ENCODE results near the gene LPAR2.
"Not testable (repeated sequence)": the region's sequence is repeated elsewhere in the genome, so short reads cannot be mapped to it uniquely, and the experiment has no call there.

LPAR2 gene

GRCh38 chr19:19670070-19670551, 42.1 kb upstream of the LPAR2 start:
- no peak overlapping the region for H2BK15ac ChIP-seq (ENCODE audit: low read length)
- no peak overlapping the region for H3K27ac ChIP-seq (replicated peaks; ENCODE audit: low read length)
- H3K27me3 ChIP-seq (ENCODE audit: control insufficient read depth in 3 of 3, insufficient read depth in 3 of 3, low read depth in 1 of 3, low read length in 3 of 3): no peaks in the 10 kb centered on the region
- H3K79me1 ChIP-seq (ENCODE audit: low read depth, low read length): peaks cover 6% of the 10 kb centered on the region
- H3K36me3 ChIP-seq (replicated peaks in 1 of 2; ENCODE audit: control insufficient read depth in 2 of 2, insufficient read depth in 2 of 2, low read length in 2 of 2): peaks cover 0 to 42% of the 10 kb centered on the region in 2 donors
- no peak overlapping the region for H3K9ac ChIP-seq (ENCODE audit: low read depth, low read length, poor library complexity)
- H4K91ac ChIP-seq (ENCODE audit: low read depth, low read length, poor library complexity): no peak overlapping the region
- no peak overlapping the region for H3K14ac ChIP-seq (ENCODE audit: low read length)
- no CpG with 5 or more reads among the region's 10 CpGs for WGBS, 2 donors (ENCODE audit: extremely low coverage in 2 of 2, insufficient read length in 2 of 2, insufficient replicate concordance in 1 of 2)
- no peak for DNase-seq (ENCODE audit: low spot score)
- peak overlapping the region in 1 of 2 donors; percentile 97 for H3K4me3 ChIP-seq (ENCODE audit: low read length in 2 of 2)
- H3K4ac ChIP-seq (ENCODE audit: low read length): no peak overlapping the region
- no peak overlapping the region for H2BK5ac ChIP-seq (ENCODE audit: low read length)
- peaks cover 0 to 50% of the 10 kb centered on the region in 2 donors for H3K9me3 ChIP-seq (replicated peaks in 1 of 2; ENCODE audit: control insufficient read depth in 2 of 2, insufficient read depth in 1 of 2, low read depth in 1 of 2, low read length in 2 of 2)
- no peak overlapping the region for H4K8ac ChIP-seq (ENCODE audit: low read depth, low read length)
- H3K23ac ChIP-seq (ENCODE audit: low read depth, low read length, poor library complexity): no peak overlapping the region
- H2BK12ac ChIP-seq (ENCODE audit: low read length): no peak overlapping the region
- peak overlapping the region; percentile 67 for H3K4me2 ChIP-seq (ENCODE audit: insufficient read depth, low read length, poor library complexity, severe bottlenecking)
- H2AK5ac ChIP-seq (ENCODE audit: low read depth, low read length): peak overlapping the region; percentile 26
- H3K18ac ChIP-seq (ENCODE audit: low read length): no peak overlapping the region
- no peak overlapping the region for H2BK120ac ChIP-seq (ENCODE audit: low read depth, low read length)
- no peak overlapping the region for H2AFZ ChIP-seq (ENCODE audit: low read length)
- peaks cover 3 to 6% of the 10 kb centered on the region in 2 donors for H3K4me1 ChIP-seq (ENCODE audit: control insufficient read depth in 2 of 2, insufficient read depth in 1 of 2, low read depth in 1 of 2, low read length in 2 of 2)

- H4K8ac ChIP-seq (ENCODE audit: low read depth, low read length): no peak within 1 kb of the TSS
- peak within 1 kb of the TSS; percentile 73 for H3K23ac ChIP-seq (ENCODE audit: low read depth, low read length, poor library complexity)
- H3K4me2 ChIP-seq (ENCODE audit: insufficient read depth, low read length, poor library complexity, severe bottlenecking): peak within 1 kb of the TSS; percentile 67
- no peak within 1 kb of the TSS for H2BK120ac ChIP-seq (ENCODE audit: low read depth, low read length)
- H2AFZ ChIP-seq (ENCODE audit: low read length): peak within 1 kb of the TSS; percentile 87
- H3K27me3 ChIP-seq (ENCODE audit: control insufficient read depth in 3 of 3, insufficient read depth in 3 of 3, low read depth in 1 of 3, low read length in 3 of 3): no peaks in the 10 kb centered on the region
- H4K91ac ChIP-seq (ENCODE audit: low read depth, low read length, poor library complexity): no peak within 1 kb of the TSS
- peak within 1 kb of the TSS; percentile 82 for H2BK5ac ChIP-seq (ENCODE audit: low read length)
- H3K9me3 ChIP-seq (replicated peaks in 1 of 2; ENCODE audit: control insufficient read depth in 2 of 2, insufficient read depth in 1 of 2, low read depth in 1 of 2, low read length in 2 of 2): peaks cover 0 to 34% of the 10 kb centered on the region in 2 donors
- H2BK15ac ChIP-seq (ENCODE audit: low read length): peak within 1 kb of the TSS; percentile 75
- WGBS, 2 donors (ENCODE audit: extremely low coverage in 2 of 2, insufficient read length in 2 of 2, insufficient replicate concordance in 1 of 2): no CpG with 5 or more reads among the region's 36 CpGs
- H2AK5ac ChIP-seq (ENCODE audit: low read depth, low read length): no peak within 1 kb of the TSS
- peak within 1 kb of the TSS; percentile 98 for H3K18ac ChIP-seq (ENCODE audit: low read length)
- peak within 1 kb of the TSS; percentile 79 for H3K9ac ChIP-seq (ENCODE audit: low read depth, low read length, poor library complexity)
- peak within 1 kb of the TSS; percentile 76 for H3K27ac ChIP-seq (replicated peaks; ENCODE audit: low read length)
- H2BK12ac ChIP-seq (ENCODE audit: low read length): no peak within 1 kb of the TSS
- H3K79me1 ChIP-seq (ENCODE audit: low read depth, low read length): peaks cover 6% of the 10 kb centered on the region
- peak within 1 kb of the TSS; percentile 97 for H3K4me3 ChIP-seq (ENCODE audit: low read length in 2 of 2)
- H3K36me3 ChIP-seq (replicated peaks in 1 of 2; ENCODE audit: control insufficient read depth in 2 of 2, insufficient read depth in 2 of 2, low read length in 2 of 2): peaks cover 0 to 26% of the 10 kb centered on the region in 2 donors
- peak; percentile 89 for DNase-seq (ENCODE audit: low spot score)
- H3K4ac ChIP-seq (ENCODE audit: low read length): no peak within 1 kb of the TSS
- H3K4me1 ChIP-seq (ENCODE audit: control insufficient read depth in 2 of 2, insufficient read depth in 1 of 2, low read depth in 1 of 2, low read length in 2 of 2): peaks cover 3 to 6% of the 10 kb centered on the region in 2 donors
- no peak within 1 kb of the TSS for H3K14ac ChIP-seq (ENCODE audit: low read length)
These were observed 40.4 kb upstream of the LPAR2 start, which contains the start of gene ZNF101 for GRCh38 chr19:19668230-19669012. Gene ZNF101 (plus strand): TSS chr19:19668839. CDS start chr19:19668964, 125 bp downstream.

GRCh38 chr19:19665420-19665948, 37.5 kb upstream of the LPAR2 start:
- not testable (repeated sequence) for H3K9me3 ChIP-seq (replicated peaks in 1 of 2; ENCODE audit: control insufficient read depth in 2 of 2, insufficient read depth in 1 of 2, low read depth in 1 of 2, low read length in 2 of 2); H4K91ac ChIP-seq (ENCODE audit: low read depth, low read length, poor library complexity); H2BK5ac ChIP-seq (ENCODE audit: low read length); H4K8ac ChIP-seq (ENCODE audit: low read depth, low read length); H3K23ac ChIP-seq (ENCODE audit: low read depth, low read length, poor library complexity); H3K4me3 ChIP-seq (ENCODE audit: low read length in 2 of 2); H2AK5ac ChIP-seq (ENCODE audit: low read depth, low read length); H3K14ac ChIP-seq (ENCODE audit: low read length); H3K9ac ChIP-seq (ENCODE audit: low read depth, low read length, poor library complexity); H2BK120ac ChIP-seq (ENCODE audit: low read depth, low read length); H3K27me3 ChIP-seq (ENCODE audit: control insufficient read depth in 3 of 3, insufficient read depth in 3 of 3, low read depth in 1 of 3, low read length in 3 of 3); DNase-seq (ENCODE audit: low spot score); H2AFZ ChIP-seq (ENCODE audit: low read length); H3K4me2 ChIP-seq (ENCODE audit: insufficient read depth, low read length, poor library complexity, severe bottlenecking); H2BK12ac ChIP-seq (ENCODE audit: low read length); H3K27ac ChIP-seq (replicated peaks; ENCODE audit: low read length); H3K18ac ChIP-seq (ENCODE audit: low read length); H3K4ac ChIP-seq (ENCODE audit: low read length); H2BK15ac ChIP-seq (ENCODE audit: low read length)
- Histone ChIP-seq H3K79me1 (ENCODE audit: low read depth, low read length) (peaks cover 14% of the 10 kb centered on the region), H3K36me3 (replicated peaks in 1 of 2; ENCODE audit: control insufficient read depth in 2 of 2, insufficient read depth in 2 of 2, low read length in 2 of 2) (peaks cover 4 to 18% of the 10 kb centered on the region in 2 donors), H3K4me1 (ENCODE audit: control insufficient read depth in 2 of 2, insufficient read depth in 1 of 2, low read depth in 1 of 2, low read length in 2 of 2) (peaks cover 14 to 20% of the 10 kb centered on the region in 2 donors)
- no CpG with 5 or more reads among the region's 22 CpGs for WGBS, 2 donors (ENCODE audit: extremely low coverage in 2 of 2, insufficient read length in 2 of 2, insufficient replicate concordance in 1 of 2)
